ENCODE measurements around the gene OPN1MW2. TPM values are rescaled to one million over a fixed set of nuclear protein-coding genes. Genes with fewer than 3 reads are reported as not detected.
"Not testable (repeated sequence)": the region's sequence is repeated elsewhere in the genome, so short reads cannot be mapped to it uniquely, and the experiment has no call there.

The OPN1MW2 gene
- not detected in 2 replicates for total RNA-seq

- H3K79me2 ChIP-seq (ENCODE audit: insufficient read depth, low read length); H3K4me3 ChIP-seq (ENCODE audit: insufficient read depth, low read length); H2AFZ ChIP-seq (ENCODE audit: low read length); H3K9me3 ChIP-seq (ENCODE audit: low read depth, low read length); DNase-seq (ENCODE audit: insufficient read length, low spot score, missing footprints); H3K36me3 ChIP-seq (ENCODE audit: insufficient read depth, low read length); H3K27me3 ChIP-seq (ENCODE audit: insufficient read depth, low read length); H3K27ac ChIP-seq (ENCODE audit: low read depth, low read length); H4K20me1 ChIP-seq (ENCODE audit: insufficient read depth, low read length); H3K4me2 ChIP-seq (ENCODE audit: insufficient read depth, low read length); H3K4me1 ChIP-seq (ENCODE audit: insufficient read depth, low read length): not testable (repeated sequence)
Measured at GRCh38 chrX:154219456-154219855, at the start of gene OPN1MW2. Gene OPN1MW2, plus strand, starts transcription at chrX:154219756. Its CDS starts 60 bp downstream, at chrX:154219816.

DNA sequence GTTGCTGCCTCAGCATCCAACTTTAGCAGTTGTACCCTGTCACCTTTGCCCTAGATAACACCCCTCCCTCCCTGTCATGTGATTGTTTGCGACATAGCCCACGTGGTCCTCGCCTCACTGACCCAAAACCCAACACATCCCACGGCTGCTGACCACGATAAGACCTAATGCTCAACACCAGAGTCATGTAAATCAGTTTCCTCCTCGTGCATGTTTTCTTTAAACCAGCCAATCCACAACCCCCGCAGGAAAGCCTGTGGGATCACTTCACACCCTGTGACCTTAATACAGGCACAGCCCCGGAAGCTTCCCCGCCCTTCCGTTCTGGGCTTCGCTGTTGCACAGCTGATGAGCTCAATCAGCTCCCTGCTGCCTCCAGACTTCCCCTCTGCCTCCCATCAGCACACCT is 47.0 kb upstream of the OPN1MW2 start:
- H3K4me3 ChIP-seq (ENCODE audit: insufficient read depth, low read length); DNase-seq (ENCODE audit: insufficient read length, low spot score, missing footprints); H3K27me3 ChIP-seq (ENCODE audit: insufficient read depth, low read length); H3K4me1 ChIP-seq (ENCODE audit: insufficient read depth, low read length); H3K36me3 ChIP-seq (ENCODE audit: insufficient read depth, low read length); H4K20me1 ChIP-seq (ENCODE audit: insufficient read depth, low read length); H2AFZ ChIP-seq (ENCODE audit: low read length); H3K79me2 ChIP-seq (ENCODE audit: insufficient read depth, low read length); H3K4me2 ChIP-seq (ENCODE audit: insufficient read depth, low read length); H3K9me3 ChIP-seq (ENCODE audit: low read depth, low read length); H3K27ac ChIP-seq (ENCODE audit: low read depth, low read length): not testable (repeated sequence)

DNA sequence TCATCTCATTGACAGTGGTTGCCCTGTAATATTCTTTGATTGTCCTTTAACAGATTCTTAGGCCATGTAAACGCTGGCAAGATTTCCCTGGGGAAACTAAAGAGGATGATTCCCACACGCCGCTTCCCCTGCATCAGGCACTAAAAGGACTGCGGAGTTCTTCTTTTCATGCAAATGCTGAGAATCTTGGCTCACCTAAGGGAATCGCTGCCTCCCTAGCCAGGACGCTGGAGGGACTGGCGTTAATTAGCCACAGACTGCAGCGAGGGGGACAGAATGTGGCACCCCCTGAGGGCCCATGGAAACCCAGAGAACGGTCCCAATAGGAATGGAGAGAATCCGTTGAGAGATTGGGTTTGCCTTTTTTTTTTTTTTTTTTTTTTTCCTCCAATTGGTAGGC is 45.2 kb upstream of the OPN1MW2 start:
- not testable (repeated sequence) for H3K4me1 ChIP-seq (ENCODE audit: insufficient read depth, low read length); H3K4me2 ChIP-seq (ENCODE audit: insufficient read depth, low read length); H2AFZ ChIP-seq (ENCODE audit: low read length); H3K9me3 ChIP-seq (ENCODE audit: low read depth, low read length); H3K36me3 ChIP-seq (ENCODE audit: insufficient read depth, low read length); H4K20me1 ChIP-seq (ENCODE audit: insufficient read depth, low read length); H3K27ac ChIP-seq (ENCODE audit: low read depth, low read length); H3K79me2 ChIP-seq (ENCODE audit: insufficient read depth, low read length); H3K27me3 ChIP-seq (ENCODE audit: insufficient read depth, low read length); DNase-seq (ENCODE audit: insufficient read length, low spot score, missing footprints); H3K4me3 ChIP-seq (ENCODE audit: insufficient read depth, low read length)

- not testable (repeated sequence) for H3K4me1 ChIP-seq (ENCODE audit: insufficient read depth, low read length); DNase-seq (ENCODE audit: insufficient read length, low spot score, missing footprints); H3K36me3 ChIP-seq (ENCODE audit: insufficient read depth, low read length); H3K4me3 ChIP-seq (ENCODE audit: insufficient read depth, low read length); H2AFZ ChIP-seq (ENCODE audit: low read length); H4K20me1 ChIP-seq (ENCODE audit: insufficient read depth, low read length); H3K27ac ChIP-seq (ENCODE audit: low read depth, low read length); H3K79me2 ChIP-seq (ENCODE audit: insufficient read depth, low read length); H3K27me3 ChIP-seq (ENCODE audit: insufficient read depth, low read length); H3K9me3 ChIP-seq (ENCODE audit: low read depth, low read length); H3K4me2 ChIP-seq (ENCODE audit: insufficient read depth, low read length)
Measured at GRCh38 chrX:154182296-154182695, 37.3 kb upstream of the OPN1MW2 start, which contains the start of gene OPN1MW. Gene OPN1MW, plus strand, starts transcription at chrX:154182596. Its CDS starts 82 bp downstream, at chrX:154182678.

GRCh38 chrX:154183794-154184193 is 35.8 kb upstream of the OPN1MW2 start:
- not testable (repeated sequence) for H3K9me3 ChIP-seq (ENCODE audit: low read depth, low read length); H3K27ac ChIP-seq (ENCODE audit: low read depth, low read length); H4K20me1 ChIP-seq (ENCODE audit: insufficient read depth, low read length); H3K36me3 ChIP-seq (ENCODE audit: insufficient read depth, low read length); H3K4me2 ChIP-seq (ENCODE audit: insufficient read depth, low read length); H3K27me3 ChIP-seq (ENCODE audit: insufficient read depth, low read length); H3K4me1 ChIP-seq (ENCODE audit: insufficient read depth, low read length); H2AFZ ChIP-seq (ENCODE audit: low read length); DNase-seq (ENCODE audit: insufficient read length, low spot score, missing footprints); H3K79me2 ChIP-seq (ENCODE audit: insufficient read depth, low read length); H3K4me3 ChIP-seq (ENCODE audit: insufficient read depth, low read length)

DNA sequence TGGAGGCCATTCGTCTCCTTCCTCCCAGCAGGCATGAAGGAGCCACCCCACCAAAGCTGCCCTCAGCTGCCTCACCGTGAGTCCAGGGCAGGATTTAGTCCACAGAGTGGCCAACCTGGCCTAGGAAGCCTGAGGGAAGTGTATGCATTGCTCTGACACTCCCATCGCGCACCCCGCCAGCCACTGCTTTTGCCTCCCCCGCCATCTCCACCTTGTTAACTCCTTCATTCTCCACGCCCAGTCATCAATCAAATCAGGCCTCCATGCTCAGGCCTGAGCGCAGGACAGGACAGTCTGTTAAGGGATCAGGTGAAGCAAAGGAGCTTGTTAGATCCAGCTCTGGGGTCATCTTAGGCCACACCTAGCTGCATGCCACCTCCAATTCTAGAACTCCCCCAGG is 26.7 kb upstream of the OPN1MW2 start:
- H3K4me3 ChIP-seq (ENCODE audit: insufficient read depth, low read length); H3K27ac ChIP-seq (ENCODE audit: low read depth, low read length); H3K27me3 ChIP-seq (ENCODE audit: insufficient read depth, low read length); DNase-seq (ENCODE audit: insufficient read length, low spot score, missing footprints); H3K79me2 ChIP-seq (ENCODE audit: insufficient read depth, low read length); H2AFZ ChIP-seq (ENCODE audit: low read length); H3K36me3 ChIP-seq (ENCODE audit: insufficient read depth, low read length); H3K9me3 ChIP-seq (ENCODE audit: low read depth, low read length); H3K4me2 ChIP-seq (ENCODE audit: insufficient read depth, low read length); H4K20me1 ChIP-seq (ENCODE audit: insufficient read depth, low read length); H3K4me1 ChIP-seq (ENCODE audit: insufficient read depth, low read length): not testable (repeated sequence)

- H3K9me3 ChIP-seq (ENCODE audit: low read depth, low read length); H2AFZ ChIP-seq (ENCODE audit: low read length); H3K4me2 ChIP-seq (ENCODE audit: insufficient read depth, low read length); H3K27ac ChIP-seq (ENCODE audit: low read depth, low read length); H4K20me1 ChIP-seq (ENCODE audit: insufficient read depth, low read length); H3K27me3 ChIP-seq (ENCODE audit: insufficient read depth, low read length); H3K36me3 ChIP-seq (ENCODE audit: insufficient read depth, low read length); H3K79me2 ChIP-seq (ENCODE audit: insufficient read depth, low read length); H3K4me1 ChIP-seq (ENCODE audit: insufficient read depth, low read length); DNase-seq (ENCODE audit: insufficient read length, low spot score, missing footprints); H3K4me3 ChIP-seq (ENCODE audit: insufficient read depth, low read length): not testable (repeated sequence)
Measured at GRCh38 chrX:154194316-154194715, 25.2 kb upstream of the OPN1MW2 start.

GRCh38 chrX:154196466-154196865 is 23.1 kb upstream of the OPN1MW2 start:
- DNase-seq (ENCODE audit: insufficient read length, low spot score, missing footprints); H3K9me3 ChIP-seq (ENCODE audit: low read depth, low read length); H3K27me3 ChIP-seq (ENCODE audit: insufficient read depth, low read length); H3K79me2 ChIP-seq (ENCODE audit: insufficient read depth, low read length); H3K4me3 ChIP-seq (ENCODE audit: insufficient read depth, low read length); H3K4me2 ChIP-seq (ENCODE audit: insufficient read depth, low read length); H3K4me1 ChIP-seq (ENCODE audit: insufficient read depth, low read length); H4K20me1 ChIP-seq (ENCODE audit: insufficient read depth, low read length); H3K27ac ChIP-seq (ENCODE audit: low read depth, low read length); H3K36me3 ChIP-seq (ENCODE audit: insufficient read depth, low read length); H2AFZ ChIP-seq (ENCODE audit: low read length): not testable (repeated sequence)

DNA sequence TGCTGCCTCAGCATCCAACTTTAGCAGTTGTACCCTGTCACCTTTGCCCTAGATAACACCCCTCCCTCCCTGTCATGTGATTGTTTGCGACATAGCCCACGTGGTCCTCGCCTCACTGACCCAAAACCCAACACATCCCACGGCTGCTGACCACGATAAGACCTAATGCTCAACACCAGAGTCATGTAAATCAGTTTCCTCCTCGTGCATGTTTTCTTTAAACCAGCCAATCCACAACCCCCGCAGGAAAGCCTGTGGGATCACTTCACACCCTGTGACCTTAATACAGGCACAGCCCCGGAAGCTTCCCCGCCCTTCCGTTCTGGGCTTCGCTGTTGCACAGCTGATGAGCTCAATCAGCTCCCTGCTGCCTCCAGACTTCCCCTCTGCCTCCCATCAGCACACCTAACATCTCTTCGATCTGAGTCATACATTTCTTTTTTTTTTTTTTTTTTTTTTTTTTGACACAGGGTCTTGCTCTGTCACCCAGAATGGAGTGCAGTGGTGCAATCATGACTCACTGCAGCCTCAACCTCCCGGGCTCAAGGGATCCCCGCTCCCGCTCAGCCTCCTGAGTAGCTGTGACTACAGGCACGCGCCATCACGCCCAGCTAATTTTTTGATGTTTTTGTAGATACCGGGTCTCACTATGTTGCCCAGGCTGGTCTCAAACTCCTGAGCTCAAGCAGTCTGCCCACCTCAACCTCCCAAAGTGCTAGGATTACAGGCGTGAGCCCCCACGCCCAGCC is 9.7 kb upstream of the OPN1MW2 start:
- DNase-seq (ENCODE audit: insufficient read length, low spot score, missing footprints); H3K27me3 ChIP-seq (ENCODE audit: insufficient read depth, low read length); H3K27ac ChIP-seq (ENCODE audit: low read depth, low read length); H3K4me1 ChIP-seq (ENCODE audit: insufficient read depth, low read length); H3K4me3 ChIP-seq (ENCODE audit: insufficient read depth, low read length); H2AFZ ChIP-seq (ENCODE audit: low read length); H3K36me3 ChIP-seq (ENCODE audit: insufficient read depth, low read length); H3K4me2 ChIP-seq (ENCODE audit: insufficient read depth, low read length); H4K20me1 ChIP-seq (ENCODE audit: insufficient read depth, low read length); H3K79me2 ChIP-seq (ENCODE audit: insufficient read depth, low read length); H3K9me3 ChIP-seq (ENCODE audit: low read depth, low read length): not testable (repeated sequence)

Measured in osteoblast (primary cell).